Ammon's horn (tissue), 1 donor: ENCODE measurements around the gene GLG1.
"Not testable (repeated sequence)": the region's sequence is repeated elsewhere in the genome, so short reads cannot be mapped to it uniquely, and the experiment has no call there.

Experiments used
- DNase-seq: peaks from one replicate; pipeline ENCODE4 v3.0.0-alpha.2; 2016; ENCODE audit warnings: low spot score

The GLG1 gene

DNA sequence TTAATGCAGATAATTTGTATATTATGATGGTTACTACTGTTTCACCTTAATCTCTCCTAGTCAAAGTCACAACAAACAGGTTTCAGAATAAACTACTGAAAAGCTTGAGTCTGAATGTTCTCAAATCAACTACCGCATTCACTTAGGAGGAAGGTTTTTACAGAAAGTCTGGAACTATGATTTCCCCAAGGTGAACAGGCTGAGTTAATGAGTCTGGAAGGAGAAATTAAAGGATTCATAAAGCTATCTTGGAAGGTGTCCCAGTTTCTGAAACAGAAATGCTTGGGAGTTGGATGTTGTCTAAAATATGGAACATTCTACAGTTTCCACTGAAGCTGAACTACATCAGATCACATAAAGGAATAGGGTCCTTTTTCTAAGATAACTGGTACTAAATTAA lies 69.2 kb downstream of the GLG1 start:
- DNase-seq, result not testable (repeated sequence)

DNA sequence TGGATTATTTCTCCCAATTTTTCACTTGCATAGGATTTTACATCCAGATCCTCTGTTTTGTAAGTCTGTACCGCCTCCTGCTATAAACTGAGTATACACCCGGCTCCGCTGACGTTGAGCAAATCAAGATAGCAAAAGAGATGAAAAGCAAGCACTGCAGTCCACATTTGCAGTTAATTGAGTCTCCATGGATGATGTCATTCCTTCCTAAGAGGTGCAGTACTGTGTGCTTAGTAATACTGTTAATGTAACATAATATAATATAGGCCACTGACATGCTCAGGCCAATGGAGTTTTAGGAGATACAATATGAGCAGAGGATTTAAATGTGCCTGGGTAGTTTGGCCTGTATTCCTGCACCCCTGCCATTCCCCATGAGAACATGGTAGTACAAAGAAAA lies 72.3 kb downstream of the GLG1 start:
- DNase-seq, result not testable (repeated sequence)

DNA sequence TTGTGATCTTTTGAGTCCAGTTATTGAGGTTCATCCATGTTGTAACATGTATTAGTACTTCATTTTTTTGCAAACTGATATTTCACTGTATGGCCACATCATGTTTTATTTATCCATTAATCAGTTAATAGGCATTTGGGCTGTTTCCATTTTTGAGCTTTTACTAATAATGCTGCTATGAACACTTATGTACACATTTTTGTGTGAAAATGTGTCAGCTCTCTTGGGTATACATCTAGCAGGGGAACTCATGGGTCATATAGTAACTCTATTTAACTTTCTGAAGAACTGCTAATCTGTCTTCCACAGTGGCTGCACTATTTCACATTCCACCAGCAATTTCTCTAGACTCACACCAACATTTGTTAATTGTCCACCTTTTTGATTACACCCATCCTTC lies 82.0 kb downstream of the GLG1 start:
- DNase-seq, result no peak

DNA sequence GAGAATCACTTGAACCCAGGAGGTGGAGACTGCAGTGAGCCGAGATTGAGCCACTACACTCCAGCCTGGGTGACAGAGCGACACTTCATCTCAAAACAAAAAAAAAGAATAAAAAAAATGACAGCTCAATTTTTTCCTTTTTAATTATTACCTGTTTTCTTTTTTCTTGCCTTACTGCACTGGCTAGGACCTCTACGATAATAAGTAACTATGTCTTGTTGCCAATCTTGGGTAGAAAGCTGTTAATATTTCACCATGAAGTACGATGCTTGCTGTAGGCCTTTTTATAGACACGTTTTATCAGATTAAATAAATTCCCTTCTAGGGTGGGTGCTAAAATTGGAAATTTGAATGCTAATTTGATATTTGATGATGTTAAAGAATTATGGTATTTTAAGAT lies 82.8 kb downstream of the GLG1 start:
- DNase-seq, result no peak

DNA sequence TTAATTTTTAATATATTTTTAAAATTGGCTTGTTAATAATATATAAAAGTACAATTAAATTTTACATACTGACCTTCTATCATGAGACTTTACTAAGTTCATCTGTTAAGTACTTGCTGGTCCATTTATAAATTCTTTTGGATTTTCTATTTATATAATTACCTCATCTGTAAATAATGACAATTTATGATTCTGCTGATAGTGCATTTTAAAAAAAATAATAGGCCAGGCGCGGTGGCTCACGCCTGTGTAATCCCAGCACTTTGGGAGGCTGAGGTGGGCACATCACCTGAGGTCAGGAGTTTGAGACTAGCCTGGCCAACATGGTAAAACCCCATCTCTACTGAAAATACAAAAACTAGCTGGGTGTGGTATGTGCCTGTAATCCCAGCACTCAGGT lies 83.2 kb downstream of the GLG1 start:
- DNase-seq, result not testable (repeated sequence)

DNA sequence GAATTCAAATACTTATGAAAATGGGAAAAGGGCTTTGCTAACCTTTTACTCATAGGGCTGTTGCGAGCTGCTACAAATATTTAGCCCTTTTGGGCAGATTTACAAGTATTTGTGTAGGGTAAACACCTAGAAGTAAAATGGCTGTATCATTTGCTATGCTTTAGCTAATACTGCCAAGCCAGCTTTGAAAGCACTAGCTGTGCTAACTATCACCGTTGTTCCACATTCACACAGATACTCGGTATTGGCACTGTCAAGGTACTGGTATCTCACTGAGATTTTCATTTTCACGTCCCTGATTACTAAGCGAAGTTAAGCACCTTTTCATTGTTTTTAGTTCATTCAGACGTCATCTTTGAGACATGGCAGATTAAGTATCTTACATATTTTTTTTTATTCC lies 84.8 kb downstream of the GLG1 start:
- DNase-seq, result no peak

DNA sequence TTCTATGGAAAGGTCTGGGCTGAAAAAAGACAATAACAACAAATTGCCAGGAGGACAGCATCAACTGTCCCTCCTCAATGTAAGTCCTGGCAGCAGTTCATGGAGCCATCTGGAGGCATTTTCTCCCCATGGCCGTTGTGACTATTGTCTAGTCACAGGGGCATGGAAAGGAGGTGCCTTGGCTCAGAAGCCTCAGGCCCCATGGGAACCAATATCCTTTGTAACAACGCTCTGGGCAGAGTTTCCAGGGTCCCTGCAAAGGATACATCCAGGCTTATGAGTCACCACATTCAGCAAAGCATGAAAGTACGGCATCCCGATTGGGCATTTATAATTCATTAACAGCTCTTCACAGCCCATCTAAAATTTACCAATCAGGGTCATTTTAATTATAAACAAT lies 85.2 kb downstream of the GLG1 start:
- DNase-seq, result peak; percentile 70

DNA sequence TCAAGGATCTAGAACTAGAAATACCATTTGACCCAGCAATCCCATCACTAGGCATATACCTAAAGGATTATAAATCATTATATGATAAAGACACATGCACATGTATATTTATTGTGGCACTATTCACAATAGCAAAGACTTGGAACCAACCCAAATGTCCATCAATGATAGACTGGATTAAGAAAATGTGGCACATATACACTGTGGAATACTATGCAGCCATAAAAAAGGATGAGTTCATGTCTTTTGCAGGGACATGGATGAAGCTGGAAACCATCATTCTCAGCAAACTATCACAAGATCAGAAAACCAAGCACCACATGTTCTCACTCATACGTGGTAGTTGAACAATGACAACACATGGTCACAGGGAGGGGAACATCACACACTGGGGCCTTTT lies 88.0 kb downstream of the GLG1 start:
- DNase-seq, result not testable (repeated sequence)

DNA sequence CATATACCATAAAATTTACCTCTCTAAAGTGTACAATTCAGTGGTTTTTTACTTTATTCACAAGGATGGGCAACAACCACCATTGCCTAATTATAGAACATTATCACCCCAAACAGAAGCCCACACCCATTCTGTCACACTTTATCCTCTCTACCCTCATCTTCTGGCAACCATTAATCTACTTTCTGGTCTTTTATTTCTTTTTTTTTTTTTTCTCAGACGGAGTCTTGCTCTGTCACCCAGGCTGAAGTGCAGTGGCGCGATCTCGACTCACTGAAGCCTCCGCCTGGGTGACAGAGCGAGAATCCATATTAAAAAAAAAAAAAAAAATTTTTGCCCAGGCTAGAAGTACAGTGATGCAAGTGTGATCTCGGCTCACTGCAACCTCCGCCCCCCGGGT lies 95.0 kb downstream of the GLG1 start:
- DNase-seq, result no peak

DNA sequence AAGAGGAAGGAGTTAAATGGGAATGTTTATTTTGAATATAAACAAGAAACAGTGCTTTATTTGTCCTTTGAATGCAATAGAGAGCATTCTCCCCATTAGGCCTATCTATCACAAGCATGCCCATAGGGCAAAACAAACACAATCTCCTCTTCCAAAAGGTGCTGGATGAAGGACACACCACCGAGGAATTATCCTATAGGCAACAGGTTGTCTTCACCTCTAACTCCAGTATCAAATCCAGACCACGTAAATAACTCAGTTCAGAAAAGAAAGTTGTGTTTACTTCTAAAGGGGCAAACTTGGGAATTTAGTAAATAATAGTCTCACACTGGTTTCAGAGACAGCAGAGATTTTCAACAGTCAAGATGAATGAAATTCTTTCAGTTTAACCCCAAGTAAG lies 101.9 kb downstream of the GLG1 start:
- DNase-seq, result no peak

DNA sequence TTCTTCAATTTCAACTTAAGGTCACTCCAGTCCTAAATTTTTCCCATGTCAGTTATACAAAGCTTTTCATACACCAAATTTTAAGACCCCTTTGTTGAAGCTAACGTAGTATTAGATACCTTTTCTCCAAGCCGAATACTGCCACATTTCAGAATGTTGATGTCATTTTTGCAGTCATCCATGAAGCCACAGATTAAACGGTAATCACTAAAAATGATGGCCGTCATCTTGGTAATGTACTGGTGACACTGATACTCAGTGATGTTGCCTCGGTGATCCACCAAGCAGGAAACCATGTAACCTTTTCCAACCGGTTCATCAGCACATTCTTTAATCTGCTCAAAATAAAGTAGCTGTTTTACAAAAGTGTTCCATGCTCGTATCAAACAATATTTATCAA lies 103.5 kb downstream of the GLG1 start:
- no peak for DNase-seq

DNA sequence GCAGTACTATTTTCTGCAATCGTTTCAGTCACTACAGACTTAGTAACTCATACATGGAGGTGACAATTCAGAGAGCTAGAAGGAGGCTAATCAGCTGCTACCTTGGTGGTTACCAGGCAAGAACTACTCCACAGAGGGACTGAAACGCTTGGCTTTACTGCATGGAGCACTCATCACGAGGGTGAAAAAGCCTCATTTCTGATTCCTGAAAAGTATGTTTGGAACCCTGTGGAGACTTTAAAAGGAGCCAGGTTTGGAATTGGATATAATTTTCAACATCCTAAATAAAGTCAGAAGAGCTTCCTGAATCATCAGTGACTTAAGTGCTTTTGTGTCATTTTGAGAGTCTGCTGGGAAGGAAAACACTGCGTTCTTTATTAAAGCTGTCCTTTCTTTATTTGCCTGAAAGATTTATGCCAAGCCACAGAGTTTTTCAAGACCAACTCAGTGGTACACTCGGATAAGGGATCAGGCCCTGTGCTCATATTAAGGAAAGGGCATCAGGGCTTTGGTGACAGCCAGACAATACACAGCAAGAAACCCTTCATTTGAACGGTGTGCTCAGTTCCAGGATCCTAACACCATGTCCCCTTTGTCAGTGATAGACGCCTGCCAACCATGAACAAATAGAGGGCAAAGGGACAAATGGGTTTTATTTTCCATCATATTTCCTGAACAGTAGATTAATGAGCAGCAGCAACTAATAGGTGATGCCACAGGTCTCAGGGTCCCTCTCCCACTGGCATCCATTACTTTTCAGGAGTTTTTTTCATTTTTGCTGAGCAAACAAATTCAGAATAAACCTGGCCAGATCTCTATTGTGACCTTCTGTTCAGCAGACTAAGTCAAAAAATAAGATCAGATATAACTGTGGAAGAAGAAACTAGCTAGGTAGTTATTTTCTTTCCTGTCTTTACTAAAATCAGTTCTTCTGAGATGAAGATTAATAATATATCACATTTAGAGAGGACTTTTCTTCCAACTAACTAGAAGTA lies 105.1 kb downstream of the GLG1 start:
- DNase-seq, result peak; percentile 58

DNA sequence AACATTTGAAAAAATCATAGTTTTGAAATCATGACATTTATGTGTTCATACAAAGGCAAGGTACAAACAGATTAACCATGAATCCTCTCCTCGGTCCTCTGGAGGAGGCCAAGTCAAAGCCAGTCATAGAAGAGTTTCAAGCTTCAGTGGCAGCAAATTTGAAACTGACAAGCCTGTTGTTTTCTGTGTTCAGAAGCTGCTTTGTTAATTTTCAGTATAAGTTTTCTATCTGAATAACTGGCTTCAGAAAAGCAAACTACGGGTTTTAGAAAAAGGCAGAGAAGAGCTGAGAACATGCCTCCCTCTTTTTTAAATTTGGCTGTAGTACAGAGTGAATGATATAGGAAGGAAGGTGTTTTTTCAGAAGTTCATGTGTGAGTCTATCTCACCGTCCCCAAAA lies 106.0 kb downstream of the GLG1 start:
- DNase-seq, result peak; percentile 46

DNA sequence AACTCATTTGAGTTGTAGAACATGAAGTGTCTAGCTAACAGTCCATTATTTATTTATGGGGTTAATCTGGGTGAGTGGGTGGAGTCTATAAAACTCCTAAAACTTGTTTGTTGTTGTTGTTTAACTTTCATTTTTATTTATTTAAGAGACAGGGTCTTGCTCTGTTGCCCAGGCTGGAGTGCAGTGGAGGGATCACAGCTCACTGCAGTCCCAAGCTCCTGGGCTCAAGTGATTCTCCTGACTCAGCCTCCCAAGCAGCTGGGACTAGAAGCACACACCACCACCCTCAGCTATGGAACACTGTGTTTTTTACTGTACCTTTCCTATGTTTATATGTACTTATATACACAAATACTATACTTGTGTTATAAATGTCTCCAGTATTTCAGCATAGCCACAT lies 107.8 kb downstream of the GLG1 start:
- DNase-seq, result no peak

DNA sequence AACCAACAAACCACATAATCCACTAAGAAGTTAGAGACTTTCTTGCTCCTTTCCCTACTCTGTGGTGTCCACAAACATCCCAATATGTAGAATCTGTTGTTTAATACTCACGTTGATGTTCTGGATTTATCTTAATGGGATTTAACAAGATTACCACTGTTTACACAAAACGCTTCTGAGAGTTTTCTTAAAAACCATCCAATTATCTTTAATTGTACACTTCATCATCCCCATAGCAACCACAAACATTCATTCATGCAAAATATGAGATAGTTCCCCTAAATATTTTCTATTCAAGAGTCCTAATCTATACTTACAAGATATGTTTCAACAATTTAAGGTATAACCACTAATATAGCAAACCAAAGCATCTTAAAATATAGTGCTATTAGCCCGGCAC lies 109.2 kb downstream of the GLG1 start:
- DNase-seq, result no peak

DNA sequence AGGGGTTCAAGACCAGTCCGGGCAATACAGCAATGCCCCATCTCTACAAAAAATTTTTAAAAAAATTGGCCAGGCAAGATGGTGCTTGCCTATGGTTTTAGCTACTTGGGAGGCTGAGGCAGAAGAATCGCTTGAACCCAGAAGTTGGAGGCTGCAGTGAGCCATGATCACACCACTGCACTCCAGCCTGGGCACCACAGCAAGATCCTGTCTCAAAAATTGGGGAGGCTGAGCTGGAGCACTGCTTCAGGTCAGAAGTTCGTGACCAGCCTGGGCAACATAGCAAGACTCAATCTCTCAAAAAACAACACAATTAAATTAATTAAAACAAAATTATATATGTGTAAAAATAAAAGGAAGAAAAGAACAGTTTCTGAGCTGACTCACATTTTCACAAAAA lies 110.9 kb downstream of the GLG1 start:
- no peak for DNase-seq

DNA sequence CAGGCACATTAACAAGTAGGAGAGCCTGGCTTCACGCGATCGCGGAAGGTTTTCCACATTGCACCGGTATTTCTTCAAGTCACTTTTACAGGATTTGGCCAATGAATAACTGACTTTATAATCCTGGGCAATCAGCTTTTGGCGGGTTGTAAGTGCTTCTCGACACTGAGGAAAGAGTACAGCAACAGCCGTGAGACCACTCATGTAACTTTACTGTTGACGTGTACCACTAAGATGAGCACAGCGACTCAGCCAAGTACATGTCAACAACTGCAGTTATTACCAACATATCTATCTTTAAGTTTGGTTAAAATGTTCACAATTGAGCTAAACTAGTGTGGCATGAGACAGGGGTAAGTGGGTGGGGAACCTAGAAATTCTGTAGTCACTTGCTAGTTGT lies 113.9 kb downstream of the GLG1 start:
- DNase-seq, result no peak

DNA sequence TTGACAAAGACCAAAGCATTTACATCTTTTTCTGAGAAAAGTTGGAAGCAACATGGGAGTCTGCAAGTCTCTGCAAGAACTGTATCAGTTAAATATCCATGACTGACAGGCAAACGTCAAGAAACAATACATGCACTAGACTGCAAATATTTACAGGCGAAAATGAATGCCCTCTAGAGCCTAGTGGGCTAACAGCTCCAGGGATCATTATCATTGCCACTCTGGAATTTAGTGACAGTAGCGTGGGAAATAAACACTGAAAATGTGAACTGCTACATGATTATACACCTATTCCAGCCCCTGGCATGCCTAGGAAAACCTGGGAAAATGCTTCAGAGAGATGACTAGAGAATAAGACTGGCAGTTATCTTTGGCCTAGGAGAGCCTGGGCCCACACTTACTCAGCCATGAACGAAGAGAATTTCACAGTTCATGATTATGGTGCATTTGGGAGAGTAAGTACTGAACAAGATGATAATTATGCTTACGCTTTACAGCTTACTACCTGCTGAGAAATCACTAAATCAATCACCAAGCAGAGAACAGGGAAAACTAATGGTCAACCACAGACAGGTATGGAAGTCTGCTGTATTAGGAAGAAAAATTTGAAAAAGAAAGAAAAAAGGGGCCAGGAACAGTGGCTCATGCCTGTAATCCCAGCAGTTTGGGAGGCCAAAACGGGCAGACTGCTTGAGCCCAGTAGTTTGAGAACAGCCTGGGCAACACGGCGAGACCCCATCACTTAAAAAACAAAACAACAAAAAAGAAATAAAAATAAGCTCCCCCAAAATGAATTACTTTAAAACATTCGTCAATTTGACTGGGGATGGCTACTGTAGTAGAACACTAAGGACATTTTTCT lies 119.0 kb downstream of the GLG1 start:
- no peak for DNase-seq

DNA sequence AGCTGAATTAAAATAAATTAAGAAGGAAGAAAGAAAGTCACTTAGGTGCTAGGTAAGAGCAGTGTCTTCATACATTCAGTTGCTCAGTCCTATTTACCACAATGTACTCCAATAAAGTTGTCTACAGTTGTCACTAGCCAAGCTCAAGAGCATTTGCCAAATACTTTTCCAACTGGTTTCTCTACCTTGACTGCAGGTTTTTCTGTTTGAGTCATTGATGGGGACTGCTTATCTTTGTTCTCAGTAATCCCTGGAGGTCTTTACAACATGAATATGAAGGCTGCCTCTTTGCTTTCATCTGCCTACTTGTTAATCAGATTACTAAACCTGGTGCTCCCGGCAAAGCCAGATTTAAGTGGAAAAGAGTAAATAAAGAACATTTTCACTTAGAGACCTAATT lies 121.0 kb downstream of the GLG1 start:
- no peak for DNase-seq

DNA sequence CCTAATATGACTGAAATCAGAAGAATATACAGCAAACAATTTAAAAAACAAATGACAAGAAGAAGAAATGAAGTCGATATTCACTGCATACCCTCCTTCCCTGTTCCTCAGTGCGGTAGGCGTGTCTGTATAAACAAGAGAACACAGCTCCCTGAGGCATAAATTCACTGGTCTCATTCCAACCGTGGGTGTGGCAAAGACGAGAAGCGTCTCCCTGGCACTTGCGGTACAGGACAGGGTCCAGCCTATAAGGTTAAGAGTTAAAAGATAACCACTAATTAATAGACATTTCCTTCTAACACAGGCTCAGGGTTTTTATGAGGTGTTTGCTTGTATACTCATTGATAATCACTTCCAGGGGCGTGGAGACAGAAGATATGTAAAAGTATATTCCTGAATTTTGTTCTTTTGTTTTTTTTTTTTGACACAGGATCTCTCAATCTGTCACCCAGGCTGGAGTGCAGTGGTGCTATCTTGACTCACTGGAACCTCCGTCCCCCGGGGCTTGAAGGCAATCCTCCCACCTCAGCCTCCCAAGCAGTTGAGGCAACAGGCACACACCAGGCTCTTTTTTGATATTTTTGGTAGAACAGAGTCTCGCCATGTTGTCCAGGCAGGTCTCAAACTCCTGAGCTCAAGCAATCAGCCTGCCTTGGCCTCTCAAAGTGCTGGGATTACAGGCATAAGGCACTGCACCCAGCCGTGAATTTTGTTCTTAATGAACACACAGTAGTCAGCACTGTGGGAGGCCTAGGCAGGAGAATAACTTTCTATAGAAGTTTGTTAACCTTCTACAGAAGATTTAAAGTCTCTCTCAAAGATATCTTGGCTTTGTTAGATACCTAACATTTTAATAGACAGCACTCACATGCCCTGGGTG lies 126.5 kb downstream of the GLG1 start:
- no peak for DNase-seq

DNA sequence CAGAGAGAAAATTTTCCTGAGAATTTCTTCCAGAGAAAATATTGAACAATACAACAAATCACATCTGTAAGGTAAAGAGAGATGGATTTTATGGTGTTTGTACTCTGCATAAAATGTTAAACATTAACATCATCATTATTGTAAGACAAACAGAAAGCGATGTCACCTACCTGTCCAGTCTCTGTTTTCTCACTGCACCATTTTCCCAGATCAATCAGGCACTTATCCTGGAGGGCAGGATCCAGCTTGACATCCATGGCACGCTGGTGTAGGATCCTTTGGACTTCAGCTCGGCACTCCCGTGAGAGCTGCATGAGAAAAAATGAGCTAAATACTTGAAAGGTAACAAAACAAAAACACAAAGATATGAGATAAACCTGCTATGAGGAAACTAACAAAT lies 129.7 kb downstream of the GLG1 start:
- DNase-seq, result no peak

DNA sequence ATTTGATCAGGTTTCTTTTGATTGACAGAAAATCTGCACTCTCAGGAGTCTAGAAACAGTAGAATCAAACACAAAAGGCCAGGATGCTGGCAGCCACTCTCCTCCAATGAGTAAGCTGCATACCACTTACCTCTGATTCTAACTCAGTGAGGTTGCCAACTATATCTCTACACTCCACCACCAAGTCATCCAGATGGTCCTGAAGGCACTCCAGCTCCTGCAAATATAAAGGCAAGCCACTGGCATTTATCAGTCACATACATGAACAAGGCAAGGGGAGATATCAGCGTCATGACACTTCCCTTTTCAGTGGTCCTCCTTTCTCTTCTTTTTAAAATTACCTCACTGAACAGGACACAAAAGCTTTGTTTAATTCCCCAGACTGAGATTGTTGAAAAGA lies 132.5 kb downstream of the GLG1 start:
- no peak for DNase-seq
